ENCODE results near the gene UBE2E3.

The UBE2E3 gene

DNA sequence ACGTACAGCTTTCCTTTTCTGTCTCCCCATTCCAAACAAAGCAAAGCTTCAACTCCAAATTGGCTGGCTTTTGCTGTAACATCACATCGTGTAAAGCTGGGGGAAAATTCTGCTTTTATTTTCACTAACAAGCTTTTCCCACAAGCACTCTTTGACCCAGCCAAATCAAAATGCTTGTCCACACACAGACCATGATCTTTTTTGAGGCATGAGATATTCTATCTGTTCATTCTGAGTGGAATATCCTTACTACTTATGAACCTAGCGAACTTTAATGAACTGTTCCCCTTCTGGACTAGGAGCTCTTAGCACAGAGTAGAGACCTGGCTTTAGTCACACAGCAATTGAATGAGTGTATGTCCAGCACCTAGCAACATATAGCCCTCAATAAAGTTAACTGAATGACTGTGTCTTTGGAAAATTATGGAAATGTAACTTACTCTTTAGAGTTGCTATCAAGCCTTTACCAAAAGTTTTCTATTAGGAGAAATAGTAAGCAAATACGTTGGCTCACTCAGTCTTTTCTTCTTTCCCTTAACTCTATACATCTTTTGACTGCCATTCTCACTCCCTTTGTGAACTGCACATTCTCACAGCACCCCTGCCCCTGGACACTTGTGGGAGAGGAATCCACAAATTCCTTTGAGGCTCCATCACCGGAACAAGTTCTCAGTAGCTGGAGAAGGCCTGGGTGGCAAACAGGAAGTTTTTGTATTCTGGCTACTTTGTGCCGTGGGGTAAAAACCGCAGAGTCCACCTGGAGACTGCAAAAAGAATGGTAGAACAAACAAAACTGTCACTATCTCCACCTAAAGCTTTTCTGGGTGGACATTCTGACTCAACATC lies 1.3 kb upstream of the UBE2E3 start:
- no peak for DNase-seq (ENCODE audit: low read depth)

DNA sequence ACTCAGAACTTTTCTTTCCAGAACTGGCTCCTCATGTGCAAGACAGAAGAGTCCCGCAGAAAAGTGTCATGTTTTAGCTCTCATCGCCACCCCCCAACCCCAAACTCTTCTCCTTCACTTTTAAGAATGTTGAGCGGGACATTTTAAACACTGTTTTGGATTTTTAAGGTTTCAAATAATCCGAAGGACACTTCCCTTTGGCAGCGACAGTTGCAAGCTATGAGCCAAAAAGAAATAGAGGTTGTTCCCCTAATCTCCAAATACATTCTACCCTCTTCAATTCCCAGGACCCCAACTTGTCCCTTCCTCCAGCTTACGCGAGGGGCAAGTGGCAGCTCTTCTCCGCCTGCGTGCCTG lies 678 bp upstream of the UBE2E3 start:
- DNase-seq (ENCODE audit: low read depth): no peak

- DNase-seq (ENCODE audit: low read depth): no peak
Observed at GRCh38 chr2:180980943-180981911, 822 bp downstream of the UBE2E3 start.

DNA sequence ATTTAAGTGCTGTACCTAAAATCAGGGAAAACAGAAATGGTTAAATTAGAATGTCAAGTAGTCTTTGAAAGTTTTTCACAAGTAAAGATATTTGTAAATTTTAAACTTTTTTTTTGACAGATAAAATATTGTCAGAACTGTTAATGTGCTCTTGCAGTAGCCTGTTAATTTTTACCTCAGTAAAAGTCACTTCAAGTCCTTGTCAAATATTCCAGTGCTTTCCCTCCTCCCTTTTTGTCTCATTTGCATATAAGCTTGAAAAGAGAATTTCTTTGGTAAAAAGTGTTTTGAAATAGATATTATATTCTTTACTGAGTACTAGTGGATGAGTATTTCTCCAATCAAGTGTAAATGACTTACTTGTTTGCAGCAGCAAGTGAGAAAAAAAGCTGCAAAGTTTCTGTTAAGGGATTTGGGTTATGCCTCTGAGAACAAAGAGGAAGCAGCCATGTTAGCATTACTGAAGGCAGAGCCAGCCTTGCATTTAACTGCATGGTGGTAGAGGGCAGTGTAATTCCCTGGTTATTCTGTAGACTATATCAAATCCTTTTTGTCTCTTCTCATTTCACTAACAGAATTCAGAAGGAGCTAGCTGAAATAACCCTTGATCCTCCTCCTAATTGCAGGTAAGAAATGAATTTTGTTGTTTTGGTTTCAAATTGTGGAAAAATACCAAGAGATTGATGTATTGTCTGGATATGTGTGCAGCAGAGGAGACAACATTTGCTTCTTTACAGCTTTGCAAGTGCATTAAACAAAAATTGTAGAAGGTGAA lies 3.2 kb downstream of the UBE2E3 start:
- DNase-seq (ENCODE audit: low read depth): peak; percentile 47

GRCh38 chr2:180985771-180986395 lies 5.5 kb downstream of the UBE2E3 start:
- DNase-seq (ENCODE audit: low read depth): no peak

- no peak for DNase-seq (ENCODE audit: low read depth)
Observed at GRCh38 chr2:180987146-180987545, 6.7 kb downstream of the UBE2E3 start.

- no peak for DNase-seq (ENCODE audit: low read depth)
Observed at GRCh38 chr2:180990337-180990736, 9.9 kb downstream of the UBE2E3 start.

GRCh38 chr2:180990794-180991193 lies 10.4 kb downstream of the UBE2E3 start:
- no peak for DNase-seq (ENCODE audit: low read depth)

DNA sequence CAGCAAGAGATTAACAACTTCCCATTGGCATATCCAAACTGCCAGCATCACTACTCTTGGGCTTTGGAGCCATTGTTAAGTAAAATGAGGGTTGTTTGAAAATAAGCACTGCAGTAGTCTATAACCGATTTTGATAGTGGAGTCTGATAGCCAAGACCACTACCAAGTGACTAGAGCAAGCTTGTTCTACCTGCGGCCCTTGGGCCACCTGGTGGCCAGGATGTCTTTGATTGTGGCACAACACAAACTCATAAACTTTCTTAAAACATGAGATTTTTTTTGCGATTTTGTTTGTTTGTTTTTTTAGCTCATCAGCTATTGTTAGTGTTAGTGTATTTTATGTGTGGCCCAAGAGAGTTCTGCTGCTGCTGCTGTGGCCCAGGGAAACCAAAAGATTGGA lies 11.0 kb downstream of the UBE2E3 start:
- no peak for DNase-seq (ENCODE audit: low read depth)

- DNase-seq (ENCODE audit: low read depth): no peak
Observed at GRCh38 chr2:180991820-180992219, 11.4 kb downstream of the UBE2E3 start.

- DNase-seq (ENCODE audit: low read depth): no peak
Observed at GRCh38 chr2:180992994-180993393, 12.6 kb downstream of the UBE2E3 start.

GRCh38 chr2:180999274-180999964 lies 19.0 kb downstream of the UBE2E3 start:
- DNase-seq (ENCODE audit: low read depth): no peak

DNA sequence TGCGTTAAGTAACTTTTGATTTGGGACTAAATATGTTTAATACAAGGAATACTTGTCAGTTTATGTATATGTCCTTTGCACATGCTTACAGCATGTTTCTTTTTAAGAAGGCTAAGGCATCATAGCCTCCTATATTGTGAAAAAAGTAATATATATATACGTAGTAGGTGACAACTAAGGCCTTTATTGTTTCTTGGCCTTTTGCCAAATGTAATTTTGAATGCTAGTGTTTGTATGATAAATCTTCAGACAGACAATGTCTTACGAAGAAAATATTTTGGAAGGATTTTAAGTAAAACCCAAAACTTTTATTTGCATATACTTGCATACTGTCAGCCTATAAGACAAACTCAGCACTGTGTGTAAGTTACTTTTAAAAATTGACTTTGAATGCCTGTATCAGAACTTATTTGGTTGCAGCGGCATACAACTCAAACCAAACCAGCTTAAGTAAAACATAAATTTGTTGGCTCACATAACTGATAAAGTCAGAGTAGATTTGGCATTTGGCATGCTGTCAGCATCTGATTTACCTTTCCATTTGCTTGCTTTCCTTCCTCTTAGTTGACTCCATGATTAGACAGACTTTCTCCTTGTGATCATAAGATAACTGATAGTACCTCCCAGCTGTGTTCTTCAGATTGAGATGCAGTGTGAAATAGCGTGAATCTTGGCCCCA lies 24.4 kb downstream of the UBE2E3 start:
- DNase-seq (ENCODE audit: low read depth): no peak

GRCh38 chr2:181005326-181005655 lies 24.9 kb downstream of the UBE2E3 start:
- no peak for DNase-seq (ENCODE audit: low read depth)

- no peak for DNase-seq (ENCODE audit: low read depth)
Observed at GRCh38 chr2:181005809-181006208, 25.4 kb downstream of the UBE2E3 start.

GRCh38 chr2:181007086-181007837 lies 26.9 kb downstream of the UBE2E3 start:
- no peak for DNase-seq (ENCODE audit: low read depth)

DNA sequence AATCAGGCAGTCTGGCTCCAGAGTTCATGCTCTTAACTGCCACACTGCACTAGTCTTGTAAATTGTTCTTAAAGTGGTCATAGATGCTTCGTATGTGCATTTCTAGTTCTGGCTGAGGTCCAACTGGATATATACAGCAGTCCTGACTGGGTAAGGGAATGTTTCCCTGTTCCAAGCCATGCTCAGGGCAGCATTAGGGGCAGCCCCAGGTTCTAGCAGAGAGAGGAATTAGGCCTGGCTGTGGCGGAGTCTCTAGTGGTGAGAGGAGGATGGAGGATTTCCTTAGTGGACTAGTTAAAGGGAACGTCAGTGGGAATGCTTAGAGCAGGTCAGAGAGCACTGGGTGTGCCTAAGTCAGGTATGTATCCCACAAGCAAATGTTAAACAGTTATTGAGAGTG lies 28.0 kb downstream of the UBE2E3 start:
- DNase-seq (ENCODE audit: low read depth): no peak

GRCh38 chr2:181021199-181021789 lies 40.9 kb downstream of the UBE2E3 start:
- DNase-seq (ENCODE audit: low read depth): no peak

DNA sequence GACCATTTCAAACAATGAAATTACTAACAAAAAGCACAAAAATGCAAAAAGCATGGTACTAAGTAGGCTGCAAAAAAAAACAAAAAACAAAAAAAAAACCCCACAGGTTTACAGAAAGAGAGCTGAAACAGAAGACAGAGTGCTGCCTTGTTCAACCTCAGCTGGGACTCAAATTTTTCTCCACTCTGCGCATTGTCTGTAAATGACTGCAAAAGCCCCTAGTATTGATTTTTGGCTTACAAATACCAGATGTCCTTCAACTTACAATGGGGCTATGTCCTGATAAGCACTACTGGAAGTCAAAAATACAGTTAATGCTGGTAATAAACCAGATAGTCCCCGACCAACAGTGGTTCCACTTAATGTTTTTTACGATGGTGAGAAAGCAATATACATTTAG lies 42.2 kb downstream of the UBE2E3 start:
- no peak for DNase-seq (ENCODE audit: low read depth)

GRCh38 chr2:181025004-181025403 lies 44.6 kb downstream of the UBE2E3 start:
- DNase-seq (ENCODE audit: low read depth): no peak
